Esophagus squamous epithelium (tissue), 4 donors: Measurements from ENCODE around the gene TNFSF8.

Source experiments
- POLR2A ChIP-seq, 4 donors: fragments of 450-650 bp; IDR thresholded peaks; one replicate each; pipeline ENCODE4 v1.6.1; 2017; ENCODE audit warnings: antibody characterized with exemption in 4 of 4, mild to moderate bottlenecking in 4 of 4, moderate library complexity in 3 of 4
- TF ChIP-seq, protein P1 (sequence below), 6 experiments: fragments of 450-650 bp in 4 of 6; fragments of 200-600 bp in 2 of 6; sonication (generic) in 2 of 6; IDR thresholded peaks; one replicate each; pipeline ENCODE4 v1.5.1; 2016 to 2019; ENCODE audit warnings: antibody characterized with exemption in 6 of 6, mild to moderate bottlenecking in 4 of 6, moderate library complexity in 4 of 6

DNA sequence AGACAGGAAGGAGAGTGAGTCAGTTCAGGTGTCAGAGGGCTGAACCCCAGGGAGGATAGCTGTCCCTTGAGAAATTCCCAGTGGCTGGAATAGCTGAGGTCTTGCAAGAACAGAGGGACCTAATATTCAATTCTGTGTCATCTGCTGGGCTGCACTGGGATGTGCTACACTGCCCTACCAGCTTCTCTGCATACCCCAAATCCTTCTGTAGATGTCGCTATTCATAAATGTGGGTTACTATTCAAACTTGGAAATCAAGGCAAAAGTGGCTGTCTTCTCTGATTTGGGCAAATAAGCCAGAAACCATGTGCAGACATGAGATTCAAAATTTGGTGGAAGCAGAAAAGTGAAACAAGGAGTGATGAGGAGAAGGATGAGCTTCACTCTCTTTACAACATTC lies 16.3 kb downstream of the TNFSF8 start:
- TF ChIP-seq, protein P1, sequence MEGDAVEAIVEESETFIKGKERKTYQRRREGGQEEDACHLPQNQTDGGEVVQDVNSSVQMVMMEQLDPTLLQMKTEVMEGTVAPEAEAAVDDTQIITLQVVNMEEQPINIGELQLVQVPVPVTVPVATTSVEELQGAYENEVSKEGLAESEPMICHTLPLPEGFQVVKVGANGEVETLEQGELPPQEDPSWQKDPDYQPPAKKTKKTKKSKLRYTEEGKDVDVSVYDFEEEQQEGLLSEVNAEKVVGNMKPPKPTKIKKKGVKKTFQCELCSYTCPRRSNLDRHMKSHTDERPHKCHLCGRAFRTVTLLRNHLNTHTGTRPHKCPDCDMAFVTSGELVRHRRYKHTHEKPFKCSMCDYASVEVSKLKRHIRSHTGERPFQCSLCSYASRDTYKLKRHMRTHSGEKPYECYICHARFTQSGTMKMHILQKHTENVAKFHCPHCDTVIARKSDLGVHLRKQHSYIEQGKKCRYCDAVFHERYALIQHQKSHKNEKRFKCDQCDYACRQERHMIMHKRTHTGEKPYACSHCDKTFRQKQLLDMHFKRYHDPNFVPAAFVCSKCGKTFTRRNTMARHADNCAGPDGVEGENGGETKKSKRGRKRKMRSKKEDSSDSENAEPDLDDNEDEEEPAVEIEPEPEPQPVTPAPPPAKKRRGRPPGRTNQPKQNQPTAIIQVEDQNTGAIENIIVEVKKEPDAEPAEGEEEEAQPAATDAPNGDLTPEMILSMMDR (IDR thresholded peaks at IDR 0.05): no peak
- no peak for TF ChIP-seq POLR2A (IDR thresholded peaks at IDR 0.05)
